Measurements from ENCODE around the gene ARX. TPM values are rescaled to one million over a fixed set of nuclear protein-coding genes. Genes with fewer than 3 reads are reported as not detected.
A peak's percentile ranks its signal among the peaks of the same experiment; 100 is the strongest.

Gene ARX
- total and polyA plus RNA-seq, 9 donors: 1.4 to 5.9 (median 4.2) TPM

- Histone ChIP-seq H3K4me3 (ENCODE audit: low read length) (no peak overlapping the region), H3K27me3 (ENCODE audit: control insufficient read depth, insufficient read depth, low read length) (peaks cover 7% of the 10 kb centered on the region), H3K9me3 (replicated peaks; ENCODE audit: control insufficient read depth, low read depth, low read length) (no peaks in the 10 kb centered on the region), H3K4me1 (ENCODE audit: control insufficient read depth, insufficient read depth, low read length) (no peaks in the 10 kb centered on the region), H3K27ac (ENCODE audit: low read length) (no peak overlapping the region), H3K36me3 (ENCODE audit: control insufficient read depth, insufficient read depth, low read length) (no peaks in the 10 kb centered on the region)
- DNase-seq: no peak
- 54% methylated on average over 2 of the region's 3 CpGs for WGBS (ENCODE audit: insufficient coverage)
Measured at GRCh38 chrX:24981030-24981429, 34.7 kb downstream of the ARX start.

DNA sequence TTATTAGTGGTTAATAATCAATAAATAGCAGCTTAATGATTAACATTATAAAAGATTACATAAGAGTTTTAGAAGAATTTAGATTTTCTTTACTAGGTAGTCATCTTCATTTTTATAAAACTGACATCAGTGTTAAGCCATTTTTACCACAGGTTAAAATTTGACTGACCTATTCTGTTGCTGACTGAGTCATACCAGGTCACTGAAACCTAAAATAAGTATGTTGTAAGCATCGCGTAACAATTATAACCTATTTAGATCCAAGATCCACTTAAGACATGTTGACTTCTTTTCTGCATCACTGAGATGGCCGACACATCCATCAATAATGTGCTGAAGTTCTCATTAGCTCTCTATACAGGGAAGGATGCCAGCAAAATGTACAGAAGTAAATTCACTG is 36.7 kb downstream of the ARX start:
- Histone ChIP-seq H3K27ac (ENCODE audit: low read length) (no peak overlapping the region), H3K4me3 (ENCODE audit: low read length) (no peak overlapping the region), H3K4me1 (ENCODE audit: control insufficient read depth, insufficient read depth, low read length) (no peaks in the 10 kb centered on the region), H3K9me3 (replicated peaks; ENCODE audit: control insufficient read depth, low read depth, low read length) (no peaks in the 10 kb centered on the region), H3K27me3 (ENCODE audit: control insufficient read depth, insufficient read depth, low read length) (peaks cover 7% of the 10 kb centered on the region), H3K36me3 (ENCODE audit: control insufficient read depth, insufficient read depth, low read length) (no peaks in the 10 kb centered on the region)
- no CpG with 5 or more reads among the region's 3 CpGs for WGBS (ENCODE audit: insufficient coverage)
- DNase-seq: no peak

DNA sequence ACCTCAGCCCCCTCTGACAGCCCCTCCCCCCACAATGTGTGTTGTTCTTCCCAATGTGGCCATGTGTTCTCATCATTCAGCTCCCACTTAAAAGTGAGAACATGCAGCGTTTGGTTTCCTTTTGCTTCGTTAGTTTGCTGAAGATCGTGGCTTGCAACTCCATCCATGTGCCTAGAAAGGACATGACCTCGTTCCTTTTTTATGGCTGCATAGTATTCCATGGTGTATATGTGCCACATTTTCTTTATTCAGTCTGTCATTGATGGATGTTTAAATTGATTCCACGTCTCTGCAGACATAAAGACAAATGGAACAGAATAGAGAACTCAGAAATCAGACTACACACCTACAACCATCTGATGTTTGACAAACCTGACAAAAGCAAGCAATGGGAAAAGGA is 46.0 kb downstream of the ARX start:
- WGBS (ENCODE audit: insufficient coverage): 94% methylated on average over 3 of the region's 5 CpGs
- no peak overlapping the region for H3K4me3 ChIP-seq (ENCODE audit: low read length)
- no peaks in the 10 kb centered on the region for H3K27me3 ChIP-seq (ENCODE audit: control insufficient read depth, insufficient read depth, low read length)
- H3K27ac ChIP-seq (ENCODE audit: low read length): no peak overlapping the region
- no peak for DNase-seq
- no peaks in the 10 kb centered on the region for H3K4me1 ChIP-seq (ENCODE audit: control insufficient read depth, insufficient read depth, low read length)
- no peaks in the 10 kb centered on the region for H3K36me3 ChIP-seq (ENCODE audit: control insufficient read depth, insufficient read depth, low read length)
- H3K9me3 ChIP-seq (replicated peaks; ENCODE audit: control insufficient read depth, low read depth, low read length): no peaks in the 10 kb centered on the region

GRCh38 chrX:24965372-24965771 is 50.4 kb downstream of the ARX start:
- no peaks in the 10 kb centered on the region for H3K9me3 ChIP-seq (replicated peaks; ENCODE audit: control insufficient read depth, low read depth, low read length)
- H3K4me3 ChIP-seq (ENCODE audit: low read length): no peak overlapping the region
- H3K27me3 ChIP-seq (ENCODE audit: control insufficient read depth, insufficient read depth, low read length): no peaks in the 10 kb centered on the region
- DNase-seq: peak; percentile 17
- no peaks in the 10 kb centered on the region for H3K4me1 ChIP-seq (ENCODE audit: control insufficient read depth, insufficient read depth, low read length)
- no CpG with 5 or more reads among the region's 1 CpG for WGBS (ENCODE audit: insufficient coverage)
- H3K36me3 ChIP-seq (ENCODE audit: control insufficient read depth, insufficient read depth, low read length): no peaks in the 10 kb centered on the region
- H3K27ac ChIP-seq (ENCODE audit: low read length): no peak overlapping the region

GRCh38 chrX:24963823-24964222 is 51.9 kb downstream of the ARX start:
- DNase-seq: no peak
- H3K9me3 ChIP-seq (replicated peaks; ENCODE audit: control insufficient read depth, low read depth, low read length): no peaks in the 10 kb centered on the region
- no peak overlapping the region for H3K27ac ChIP-seq (ENCODE audit: low read length)
- WGBS (ENCODE audit: insufficient coverage): no CpG with 5 or more reads among the region's 2 CpGs
- no peak overlapping the region for H3K4me3 ChIP-seq (ENCODE audit: low read length)
- no peaks in the 10 kb centered on the region for H3K36me3 ChIP-seq (ENCODE audit: control insufficient read depth, insufficient read depth, low read length)
- no peaks in the 10 kb centered on the region for H3K4me1 ChIP-seq (ENCODE audit: control insufficient read depth, insufficient read depth, low read length)
- H3K27me3 ChIP-seq (ENCODE audit: control insufficient read depth, insufficient read depth, low read length): no peaks in the 10 kb centered on the region

DNA sequence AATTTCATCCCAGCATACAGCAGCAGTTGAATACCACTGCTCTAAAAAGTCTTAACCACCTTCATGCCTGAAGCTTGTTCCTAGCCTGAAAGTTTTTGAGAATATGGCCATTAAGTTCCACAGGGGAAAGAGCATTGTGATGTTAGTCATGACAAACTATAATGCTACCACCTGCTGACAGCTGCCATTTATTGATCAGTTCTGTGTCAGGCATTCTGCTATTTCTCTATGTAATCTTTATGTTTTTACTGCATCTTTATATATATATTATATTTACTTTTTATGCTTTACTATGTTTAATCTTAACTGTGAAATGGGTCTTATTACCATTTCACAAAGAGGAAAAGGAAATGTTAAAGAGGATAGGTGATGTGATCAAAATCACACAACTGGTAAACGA is 54.0 kb downstream of the ARX start:
- WGBS (ENCODE audit: insufficient coverage): no CpG with 5 or more reads among the region's 1 CpG
- DNase-seq: no peak

GRCh38 chrX:24956828-24957227 is 58.9 kb downstream of the ARX start:
- Histone ChIP-seq H3K4me1 (ENCODE audit: control insufficient read depth, insufficient read depth, low read length) (no peaks in the 10 kb centered on the region), H3K9me3 (replicated peaks; ENCODE audit: control insufficient read depth, low read depth, low read length) (no peaks in the 10 kb centered on the region), H3K4me3 (ENCODE audit: low read length) (no peak overlapping the region), H3K27ac (ENCODE audit: low read length) (no peak overlapping the region), H3K36me3 (ENCODE audit: control insufficient read depth, insufficient read depth, low read length) (no peaks in the 10 kb centered on the region), H3K27me3 (ENCODE audit: control insufficient read depth, insufficient read depth, low read length) (peaks cover 7% of the 10 kb centered on the region)
- peak; percentile 25 for DNase-seq

More for the DNA sequence above, 54.0 kb downstream of the ARX start:
- Histone ChIP-seq H3K27me3 (ENCODE audit: control insufficient read depth, insufficient read depth, low read length) (no peaks in the 10 kb centered on the region), H3K4me1 (ENCODE audit: control insufficient read depth, insufficient read depth, low read length) (no peaks in the 10 kb centered on the region), H3K27ac (ENCODE audit: low read length) (no peak overlapping the region), H3K36me3 (ENCODE audit: control insufficient read depth, insufficient read depth, low read length) (no peaks in the 10 kb centered on the region), H3K4me3 (ENCODE audit: low read length) (no peak overlapping the region), H3K9me3 (replicated peaks; ENCODE audit: control insufficient read depth, low read depth, low read length) (no peaks in the 10 kb centered on the region)

DNA sequence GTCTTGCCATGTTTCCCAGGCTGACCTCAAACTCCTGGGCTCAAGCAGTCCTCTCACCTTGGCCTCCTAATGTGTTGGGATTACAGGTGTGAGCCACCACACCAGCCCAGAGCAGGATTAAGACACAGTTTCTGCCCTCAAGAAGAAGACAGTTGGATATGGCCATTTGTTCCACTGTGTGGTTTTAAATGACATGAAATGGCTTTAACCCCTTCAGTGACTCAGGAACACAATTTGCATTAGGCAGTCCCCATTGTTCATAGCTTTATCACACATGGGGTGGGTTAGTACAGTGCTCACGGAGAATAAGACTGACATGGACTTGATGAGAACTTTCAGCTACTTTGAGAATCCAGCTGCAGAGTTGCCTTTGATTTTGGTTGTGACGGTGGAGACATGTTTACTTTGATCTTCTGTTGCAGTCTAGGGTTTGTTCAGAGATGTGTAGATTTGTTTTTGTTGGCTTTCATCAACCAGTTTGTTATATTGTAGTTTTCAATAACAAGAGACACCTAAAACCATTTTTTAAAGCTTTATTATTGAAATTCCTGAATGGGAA is 60.3 kb downstream of the ARX start:
- Histone ChIP-seq H3K27ac (ENCODE audit: low read length) (no peak overlapping the region), H3K4me3 (ENCODE audit: low read length) (no peak overlapping the region), H3K4me1 (ENCODE audit: control insufficient read depth, insufficient read depth, low read length) (no peaks in the 10 kb centered on the region), H3K36me3 (ENCODE audit: control insufficient read depth, insufficient read depth, low read length) (no peaks in the 10 kb centered on the region), H3K9me3 (replicated peaks; ENCODE audit: control insufficient read depth, low read depth, low read length) (no peaks in the 10 kb centered on the region), H3K27me3 (ENCODE audit: control insufficient read depth, insufficient read depth, low read length) (peaks cover 7% of the 10 kb centered on the region)
- no peak for DNase-seq
- no CpG with 5 or more reads among the region's 2 CpGs for WGBS (ENCODE audit: insufficient coverage)

DNA sequence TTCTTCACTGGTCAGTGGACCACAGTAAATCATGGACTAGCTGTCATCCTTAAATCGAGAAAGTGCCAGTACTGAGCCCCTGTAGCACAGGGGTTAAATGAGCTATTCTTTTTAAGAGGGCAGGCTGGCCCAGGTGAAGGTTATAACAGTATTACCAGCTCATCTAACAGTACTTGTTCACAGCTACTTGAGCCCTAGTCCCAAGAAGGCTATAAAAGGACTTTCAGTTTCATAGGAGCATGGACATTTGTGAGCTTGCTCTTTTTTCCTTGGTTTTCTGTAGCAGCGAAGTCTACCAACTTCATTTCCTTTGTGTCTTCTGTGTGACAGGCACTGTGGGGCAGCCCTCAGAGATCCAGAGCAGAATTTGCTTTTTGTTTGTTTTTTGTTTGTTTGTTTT is 61.0 kb downstream of the ARX start:
- no peaks in the 10 kb centered on the region for H3K9me3 ChIP-seq (replicated peaks; ENCODE audit: control insufficient read depth, low read depth, low read length)
- no peak overlapping the region for H3K4me3 ChIP-seq (ENCODE audit: low read length)
- no peaks in the 10 kb centered on the region for H3K4me1 ChIP-seq (ENCODE audit: control insufficient read depth, insufficient read depth, low read length)
- no peak overlapping the region for H3K27ac ChIP-seq (ENCODE audit: low read length)
- WGBS (ENCODE audit: insufficient coverage): no CpG with 5 or more reads among the region's 2 CpGs
- H3K27me3 ChIP-seq (ENCODE audit: control insufficient read depth, insufficient read depth, low read length): peaks cover 7% of the 10 kb centered on the region
- DNase-seq: no peak
- no peaks in the 10 kb centered on the region for H3K36me3 ChIP-seq (ENCODE audit: control insufficient read depth, insufficient read depth, low read length)
